Measurements from ENCODE around the gene DES.

DNA sequence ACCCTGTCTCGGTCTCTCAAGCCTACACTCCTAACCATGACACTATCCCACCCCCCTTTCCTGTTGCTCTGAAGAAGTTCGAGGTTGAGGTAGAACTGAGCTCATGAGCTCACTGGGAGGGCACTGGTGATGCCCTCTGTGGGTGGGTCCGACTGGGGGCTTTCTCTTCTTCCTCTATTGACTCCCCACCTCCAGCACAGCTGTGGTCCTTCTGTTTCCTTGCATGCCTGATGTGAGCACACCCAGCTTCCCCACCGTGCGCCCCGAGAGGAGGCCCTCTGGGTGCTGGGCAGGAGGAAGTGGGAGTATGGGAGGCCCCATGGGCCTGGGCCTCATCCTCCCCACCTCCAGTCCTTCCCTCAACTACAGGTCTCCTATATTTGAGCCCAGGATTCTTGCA, 37.4 kb downstream of the DES start:
- no peak for TF ChIP-seq EP300 (IDR thresholded peaks at IDR 0.05; ENCODE audit: low read length)
- no peak for TF ChIP-seq ZNF639 (CRISPR knock-in tag; conservative IDR thresholded peaks at IDR 0.05 in 1 of 2, IDR thresholded peaks at IDR 0.05 in 1 of 2)
- no peak for TF ChIP-seq GATAD2B (IDR thresholded peaks at IDR 0.05; ENCODE audit: borderline replicate concordance)
- TF ChIP-seq RFX7 (CRISPR knock-in tag; IDR thresholded peaks at IDR 0.05) = no peak
- TF ChIP-seq, protein P1, sequence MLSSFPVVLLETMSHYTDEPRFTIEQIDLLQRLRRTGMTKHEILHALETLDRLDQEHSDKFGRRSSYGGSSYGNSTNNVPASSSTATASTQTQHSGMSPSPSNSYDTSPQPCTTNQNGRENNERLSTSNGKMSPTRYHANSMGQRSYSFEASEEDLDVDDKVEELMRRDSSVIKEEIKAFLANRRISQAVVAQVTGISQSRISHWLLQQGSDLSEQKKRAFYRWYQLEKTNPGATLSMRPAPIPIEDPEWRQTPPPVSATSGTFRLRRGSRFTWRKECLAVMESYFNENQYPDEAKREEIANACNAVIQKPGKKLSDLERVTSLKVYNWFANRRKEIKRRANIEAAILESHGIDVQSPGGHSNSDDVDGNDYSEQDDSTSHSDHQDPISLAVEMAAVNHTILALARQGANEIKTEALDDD (IDR thresholded peaks at IDR 0.05) = no peak
- TF ChIP-seq KAT7 (CRISPR knock-in tag; IDR thresholded peaks at IDR 0.05; ENCODE audit: borderline replicate concordance) = no peak
- no peak for TF ChIP-seq CTCF (IDR thresholded peaks at IDR 0.05 in 2 of 3, conservative IDR thresholded peaks at IDR 0.05 in 1 of 3; ENCODE audit: insufficient read depth in 2 of 3, low read depth in 1 of 3, low read length in 3 of 3)
- TF ChIP-seq REST (IDR thresholded peaks at IDR 0.05; ENCODE audit: borderline replicate concordance) = no peak
- TF ChIP-seq REST (CRISPR knock-in tag; IDR thresholded peaks at IDR 0.05; ENCODE audit: low read depth) = no peak
- no peak for TF ChIP-seq SETDB1 (IDR thresholded peaks at IDR 0.05; ENCODE audit: low read length)

Measured in K562 (cell line).